Lung (tissue), 12 donors: Measurements from ENCODE around the gene ZBP1. TPM values are rescaled to one million over a fixed set of nuclear protein-coding genes. Genes with fewer than 3 reads are reported as not detected.

Source experiments
- ATAC-seq: fragments of 200-7000 bp; cut with Tn5 transposase; one replicate; pipeline ENCODE4 v1.9.1; 2020; ENCODE audit warnings: moderate number of reproducible peaks; ENCODE audit not compliant: insufficient read depth, low FRiP score
- DNase-seq, 3 donors: peaks; one replicate each; pipeline ENCODE4 v3.0.0-alpha.2; 2013 to 2017
- H3K27ac ChIP-seq, 2 donors: one replicate each; pipeline ENCODE4 v1.5.1; 2013; ENCODE audit warnings: mild to moderate bottlenecking in 2 of 2, moderate library complexity in 2 of 2, control low read depth in 1 of 2, inconsistent platforms in 1 of 2, low read depth in 1 of 2, low read length in 1 of 2
- H3K27me3 ChIP-seq, 3 donors: one replicate each; pipeline ENCODE4 v1.5.1; 2013; ENCODE audit warnings: low read length in 2 of 3; ENCODE audit not compliant: control insufficient read depth in 3 of 3, insufficient read depth in 3 of 3
- H3K36me3 ChIP-seq, 4 donors: one replicate each; pipeline ENCODE4 v1.5.1; 2013; ENCODE audit warnings: low read length in 4 of 4, mild to moderate bottlenecking in 1 of 4, moderate library complexity in 1 of 4; ENCODE audit not compliant: control insufficient read depth in 4 of 4, insufficient read depth in 4 of 4
- H3K4me1 ChIP-seq, 5 donors: one replicate each; pipeline ENCODE4 v1.5.1; 2013; ENCODE audit warnings: low read length in 5 of 5, mild to moderate bottlenecking in 2 of 5, moderate library complexity in 1 of 5; ENCODE audit not compliant: control insufficient read depth in 5 of 5, insufficient read depth in 5 of 5
- H3K4me3 ChIP-seq: one replicate; pipeline ENCODE4 v1.5.1; 2013; ENCODE audit warnings: mild to moderate bottlenecking, control low read depth, moderate library complexity
- H3K9ac ChIP-seq, 2 donors: one replicate each; pipeline ENCODE4 v1.5.1; 2013; ENCODE audit warnings: low read length in 2 of 2, control low read depth in 1 of 2; ENCODE audit not compliant: insufficient read depth in 1 of 2
- H3K9me3 ChIP-seq, 4 donors: one replicate each; pipeline ENCODE4 v1.5.1; 2013; ENCODE audit warnings: low read length in 3 of 4, mild to moderate bottlenecking in 1 of 4, moderate library complexity in 1 of 4; ENCODE audit not compliant: control insufficient read depth in 4 of 4, insufficient read depth in 3 of 4
- CTCF ChIP-seq: IDR thresholded peaks from 2 replicates; pipeline ENCODE4 v1.5.1; 2012; ENCODE audit warnings: mild to moderate bottlenecking; ENCODE audit errors: control extremely low read depth, extremely low read depth
- WGBS, 2 donors: extraction: QIAGEN DNeasy Blood & Tissue Kit; methylation state at CpG; one replicate each; pipeline ENCODE4 v1.1.7; 2013; 5-methylcytosine and 5-hydroxymethylcytosine counted together
- polyA plus RNA-seq, 2 donors: library from polyadenylated mRNA; stranded (reverse); fragments of 200-250 nt; gene quantifications; one replicate each; pipeline ENCODE4 v1.2.1, GENCODE V29; 2013
- total RNA-seq, 2 donors: library from RNA; depleted of rRNA in 1 of 2; stranded (reverse); fragments of >200 nt in 1 of 2; gene quantifications; one replicate each; pipeline ENCODE4 v1.2.1, GENCODE V29; 2014 to 2021
- donor health status: control.
- donor health status: control.
- donor health status: Bipolar disorder and iron deficiency.
- donor health status: healthy.
- donor health status: DM: yes; HTN: yes; CAD: no.

ZBP1 gene
- total and polyA plus RNA-seq, 4 donors: 1.3 to 5.3 (median 2.5) TPM

GRCh38 chr20:57556980-57557274 is 63.3 kb downstream of the ZBP1 start:
- Histone ChIP-seq H3K4me1 (no peaks in the 10 kb centered on the region), H3K36me3 (no peaks in the 10 kb centered on the region), H3K9me3 (no peaks in the 10 kb centered on the region), H3K9ac (no peak overlapping the region), H3K27me3 (peaks cover 0 to 5% (median 5%) of the 10 kb centered on the region in 3 donors), H3K4me3 (no peak overlapping the region), H3K27ac (no peak overlapping the region)
- DNase-seq: no peak
- TF ChIP-seq CTCF: no peak
- ATAC-seq: no peak
- 82 to 89% methylated on average over 3 of the region's 3 CpGs for WGBS, 2 donors

GRCh38 chr20:57555457-57556184 is 64.6 kb downstream of the ZBP1 start:
- Histone ChIP-seq H3K4me3 (no peak overlapping the region), H3K27me3 (peaks cover 0 to 10% (median 5%) of the 10 kb centered on the region in 3 donors), H3K27ac (no peak overlapping the region), H3K36me3 (no peaks in the 10 kb centered on the region), H3K9ac (no peak overlapping the region), H3K9me3 (no peaks in the 10 kb centered on the region), H3K4me1 (no peaks in the 10 kb centered on the region)
- no peak for TF ChIP-seq CTCF
- no peak for DNase-seq
- no peak for ATAC-seq
- WGBS, 2 donors: 68 to 77% methylated on average over 11 of the region's 11 CpGs

Other genes with a start within 250 kb of the ZBP1 start
- 10 to 100 TPM; 32.3 to 38.6 TPM for gene RBM38, start 229.0 kb downstream of the ZBP1 start, total RNA-seq
- gene RBM38, start 229.0 kb downstream of the ZBP1 start, polyA plus RNA-seq: 10 to 100 TPM; 23.1 to 29.5 TPM
- gene CTCFL, start 95.3 kb downstream of the ZBP1 start, total RNA-seq: not detected
- under 1 TPM in 1 of 2 donors, not detected in 1; 0.02 TPM for gene CTCFL, start 95.3 kb downstream of the ZBP1 start, polyA plus RNA-seq
- 1 to 10 TPM in 1 of 2 donors, under 1 TPM in 1; 0.89 to 1.7 TPM for gene PCK1, start 59.3 kb downstream of the ZBP1 start, total RNA-seq
- under 1 TPM; 0.05 to 0.22 TPM for gene PCK1, start 59.3 kb downstream of the ZBP1 start, polyA plus RNA-seq
- gene PMEPA1, start 89.6 kb upstream of the ZBP1 start, total RNA-seq: 10 to 100 TPM in 1 of 2 donors, 1 to 10 TPM in 1; 10.0 to 44.0 TPM
- 10 to 100 TPM; 10.7 to 37.1 TPM for gene PMEPA1, start 89.6 kb upstream of the ZBP1 start, polyA plus RNA-seq